Tibial nerve (tissue), 4 donors: ENCODE measurements around the gene TSSK3.

Experiments used
- CTCF ChIP-seq, 5 experiments: fragments of 200-600 bp in 3 of 5; fragments of 450-650 bp in 2 of 5; sonication (generic) in 3 of 5; IDR thresholded peaks; one replicate each; pipeline ENCODE4 v1.5.1; 2016 to 2019; ENCODE audit warnings: antibody characterized with exemption in 5 of 5, mild to moderate bottlenecking in 3 of 5, moderate library complexity in 2 of 5
- EP300 ChIP-seq, 2 donors: sonication (generic); formaldehyde crosslinking; IDR thresholded peaks; one replicate each; pipeline ENCODE4 v1.6.1; 2017; ENCODE audit warnings: antibody characterized with exemption in 2 of 2, mild to moderate bottlenecking in 1 of 2
- POLR2A ChIP-seq, 2 donors: fragments of 450-650 bp; IDR thresholded peaks; one replicate each; pipeline ENCODE4 v1.6.1; 2017; ENCODE audit warnings: antibody characterized with exemption in 2 of 2, mild to moderate bottlenecking in 2 of 2, moderate library complexity in 2 of 2

- TF ChIP-seq CTCF (IDR thresholded peaks at IDR 0.05) (no peak), POLR2A (IDR thresholded peaks at IDR 0.05) (no peak), EP300 (IDR thresholded peaks at IDR 0.05) (no peak)
Observed at GRCh38 chr1:32376199-32376598, 13.9 kb downstream of the TSSK3 start.
